ENCODE data around the gene ZNF100.

- TF ChIP-seq CTCF (IDR thresholded peaks at IDR 0.05; ENCODE audit: low read depth, low read length), result no peak
- no peak for TF ChIP-seq EZH2phosphoT487 (IDR thresholded peaks at IDR 0.05; ENCODE audit: low read depth)
Measured at GRCh38 chr19:21704320-21704719, 63.1 kb downstream of the ZNF100 start.
